H1 (cell line): ENCODE results near the gene FAM240A. TPM values are rescaled to one million over a fixed set of nuclear protein-coding genes. Genes with fewer than 3 reads are reported as not detected.

Source experiments
- CTCF ChIA-PET: fragments of 300-600 bp; sonication (Branson Sonifier 250); formaldehyde crosslinking; loops from one replicate; lab custom pipeline; 2021; ENCODE audit not compliant: partially characterized antibody; lab: Charles Lee
- POLR2A ChIA-PET: fragments of 300-600 bp; sonication (Branson Sonifier 250); formaldehyde crosslinking; loops from one replicate; lab custom pipeline; 2021; ENCODE audit warnings: inconsistent platforms; ENCODE audit not compliant: partially characterized antibody; lab: Charles Lee
- DNase-seq, 2 experiments: peaks; one replicate each; pipeline versions ENCODE4 v3.0.0 to v3.0.0-alpha.2; 2010 to 2022; ENCODE audit warnings: low spot score in 2 of 2, low read depth in 1 of 2, mixed read lengths in 1 of 2
- FAIRE-seq: peaks from 2 replicates; lab custom pipeline; 2011; peaks lifted over from hg19 to GRCh38; lab: Jason Lieb, UNC
- H2AFZ ChIP-seq: 2 replicates; pipeline ENCODE4 v1.8.1; 2012; ENCODE audit warnings: low read length, inconsistent platforms
- H2AK5ac ChIP-seq: 2 replicates; pipeline ENCODE4 v1.6.1; 2013; ENCODE audit warnings: low read depth, low read length
- H2BK120ac ChIP-seq: replicated peaks from 2 replicates; pipeline ENCODE3; 2013; ENCODE audit warnings: low read depth, low read length, inconsistent platforms
- H2BK12ac ChIP-seq: 2 replicates; pipeline ENCODE4 v1.6.1; 2013; ENCODE audit warnings: low read depth, low read length
- H2BK15ac ChIP-seq: 2 replicates; pipeline ENCODE4 v1.6.1; 2013; ENCODE audit warnings: low read length
- H2BK20ac ChIP-seq: 2 replicates; pipeline ENCODE4 v1.6.1; 2013; ENCODE audit warnings: low read length
- H2BK5ac ChIP-seq: 2 replicates; pipeline ENCODE4 v1.6.1; 2013; ENCODE audit warnings: low read depth, low read length
- H3K14ac ChIP-seq: 2 replicates; pipeline ENCODE4 v1.6.1; 2013; ENCODE audit warnings: inconsistent platforms; ENCODE audit not compliant: insufficient read length
- H3K18ac ChIP-seq: 2 replicates; pipeline ENCODE4 v1.6.1; 2013; ENCODE audit warnings: low read length; ENCODE audit errors: extremely low read depth
- H3K23ac ChIP-seq: 2 replicates; pipeline ENCODE4 v1.6.1; 2013; ENCODE audit warnings: inconsistent platforms; ENCODE audit not compliant: insufficient read length
- H3K23me2 ChIP-seq: 2 replicates; pipeline ENCODE4 v1.6.1; 2013; ENCODE audit warnings: low read depth, low read length
- H3K27ac ChIP-seq: 2 replicates; pipeline ENCODE4 v1.6.1; 2011; ENCODE audit warnings: low read depth, low read length, inconsistent platforms
- H3K27me3 ChIP-seq, 4 experiments: replicated peaks in 1 of 4; 1 replicate in 1 of 4; 2 replicates in 3 of 4; pipeline versions ENCODE4 v1.6.1 to v1.8.1; 2011 to 2013; ENCODE audit warnings: low read length in 3 of 4, mild to moderate bottlenecking in 3 of 4, inconsistent platforms in 2 of 4, mixed read lengths in 2 of 4, moderate library complexity in 1 of 4; ENCODE audit not compliant: control insufficient read depth in 3 of 4, insufficient read depth in 3 of 4; ENCODE audit errors: extremely low read depth in 1 of 4
- H3K36me3 ChIP-seq, 4 experiments: 2 replicates each; pipeline versions ENCODE4 v1.6.1 to v1.8.1; 2011 to 2013; ENCODE audit warnings: mild to moderate bottlenecking in 4 of 4, low read length in 3 of 4, moderate library complexity in 2 of 4, control low read depth in 1 of 4, inconsistent platforms in 1 of 4; ENCODE audit not compliant: insufficient read depth in 4 of 4, control insufficient read depth in 2 of 4
- H3K4ac ChIP-seq: replicated peaks from 2 replicates; pipeline ENCODE3; 2013; ENCODE audit warnings: low read length, low read depth, mixed read lengths, inconsistent platforms; ENCODE audit not compliant: insufficient read length
- H3K4me1 ChIP-seq, 4 experiments: replicated peaks in 1 of 4; 1 replicate in 1 of 4; 2 replicates in 3 of 4; pipeline versions ENCODE4 v1.6.1 to v1.8.1; 2011 to 2013; ENCODE audit warnings: low read length in 3 of 4, inconsistent platforms in 2 of 4, mixed read lengths in 1 of 4; ENCODE audit not compliant: insufficient read depth in 4 of 4, control insufficient read depth in 3 of 4
- H3K4me2 ChIP-seq, 2 experiments: 2 replicates each; pipeline versions ENCODE4 v1.6.1 to v1.8.1; 2011 to 2013; ENCODE audit warnings: low read depth in 2 of 2, low read length in 2 of 2, control low read depth in 1 of 2, inconsistent platforms in 1 of 2, mild to moderate bottlenecking in 1 of 2; ENCODE audit not compliant: insufficient read depth in 1 of 2
- H3K4me3 ChIP-seq, 4 experiments: fragments of 200-600, 300-600 bp in 1 of 4; sonication (generic), shearing (Covaris generic), sonication (Bioruptor Twin) in 1 of 4; 2 replicates each; pipeline versions ENCODE4 v1.5.1 to v1.8.1; 2011 to 2016; ENCODE audit warnings: low read length in 4 of 4, low read depth in 3 of 4, control low read depth in 2 of 4, inconsistent platforms in 2 of 4, mild to moderate bottlenecking in 2 of 4, mixed read lengths in 1 of 4, moderate library complexity in 1 of 4; ENCODE audit not compliant: insufficient read depth in 2 of 4; ENCODE audit errors: extremely low read depth in 1 of 4
- H3K56ac ChIP-seq: replicated peaks from 2 replicates; pipeline ENCODE3; 2013; ENCODE audit warnings: low read depth, mild to moderate bottlenecking, mixed read lengths, low read length, inconsistent platforms; ENCODE audit not compliant: insufficient read length
- H3K79me1 ChIP-seq: 2 replicates; pipeline ENCODE4 v1.6.1; 2013; ENCODE audit warnings: low read depth, low read length, control low read depth
- H3K79me2 ChIP-seq, 2 experiments: 2 replicates each; pipeline versions ENCODE4 v1.6.1 to v1.8.1; 2012 to 2013; ENCODE audit warnings: low read length in 2 of 2, mild to moderate bottlenecking in 2 of 2, inconsistent platforms in 1 of 2; ENCODE audit not compliant: insufficient read depth in 2 of 2, control insufficient read depth in 1 of 2
- H3K9ac ChIP-seq, 4 experiments: replicated peaks in 1 of 4; 1 replicate in 1 of 4; 2 replicates in 3 of 4; pipeline versions ENCODE4 v1.6.1 to v1.8.1; 2011 to 2013; ENCODE audit warnings: low read depth in 3 of 4, low read length in 3 of 4, control low read depth in 2 of 4, mild to moderate bottlenecking in 2 of 4, moderate library complexity in 2 of 4, inconsistent platforms in 1 of 4; ENCODE audit errors: extremely low read depth in 1 of 4
- H3K9me3 ChIP-seq, 2 experiments: 2 replicates each; pipeline versions ENCODE4 v1.6.1 to v1.8.1; 2012 to 2013; ENCODE audit warnings: mild to moderate bottlenecking in 2 of 2, moderate library complexity in 2 of 2, control low read depth in 1 of 2, inconsistent platforms in 1 of 2, low read depth in 1 of 2, low read length in 1 of 2, mixed read lengths in 1 of 2; ENCODE audit not compliant: insufficient read depth in 2 of 2
- H4K20me1 ChIP-seq, 2 experiments: replicated peaks in 1 of 2; 2 replicates each; pipeline versions ENCODE3 to v1.8.1; 2011 to 2013; ENCODE audit warnings: inconsistent platforms in 2 of 2, low read length in 2 of 2, mild to moderate bottlenecking in 1 of 2; ENCODE audit not compliant: insufficient read depth in 2 of 2, control insufficient read depth in 1 of 2
- H4K5ac ChIP-seq: 2 replicates; pipeline ENCODE4 v1.6.1; 2013; ENCODE audit warnings: low read length, low read depth, mixed read lengths, inconsistent platforms; ENCODE audit not compliant: insufficient read length
- H4K8ac ChIP-seq: 2 replicates; pipeline ENCODE4 v1.8.0; 2013; ENCODE audit warnings: mild to moderate bottlenecking, moderate library complexity, low read length, inconsistent platforms; ENCODE audit not compliant: insufficient read depth; ENCODE audit errors: extremely low read depth
- H4K91ac ChIP-seq: replicated peaks from 2 replicates; pipeline ENCODE3; 2013; ENCODE audit warnings: low read length, mixed read lengths, inconsistent platforms; ENCODE audit not compliant: insufficient read length
- BRCA1 ChIP-seq: IDR thresholded peaks from 2 replicates; pipeline ENCODE4 v1.6.1; 2012; ENCODE audit warnings: low read depth, low read length, improper control_type of control experiment
- POLR2A ChIP-seq, 2 experiments: IDR thresholded peaks; 1 replicate in 1 of 2; 2 replicates in 1 of 2; pipeline ENCODE4 v1.6.1; 2011; ENCODE audit warnings: low read depth in 2 of 2, low read length in 2 of 2, mild to moderate bottlenecking in 2 of 2; ENCODE audit errors: control extremely low read depth in 1 of 2
- SP2 ChIP-seq: IDR thresholded peaks from 2 replicates; pipeline ENCODE4 v1.6.1; 2012; ENCODE audit warnings: mild to moderate bottlenecking, low read length, inconsistent platforms
- WGBS, 2 experiments: shearing (Covaris generic) in 1 of 2; methylation state at CpG; one replicate each; pipeline versions ENCODE4 v1.1.6 to v1.1.7; 2013 to 2015; ENCODE audit warnings: low lambda C conversion rate in 2 of 2, mixed read lengths in 2 of 2, inconsistent platforms in 1 of 2, low coverage in 1 of 2, missing lambda C conversion rate in 1 of 2; ENCODE audit not compliant: insufficient replicate concordance in 2 of 2, insufficient coverage in 1 of 2, insufficient read length in 1 of 2; ENCODE audit errors: extremely low coverage in 1 of 2, missing lambda C conversion rate in 1 of 2; 5-methylcytosine and 5-hydroxymethylcytosine counted together
- polyA plus RNA-seq, 7 experiments: library from polyadenylated mRNA; depleted of rRNA in 3 of 7; stranded (reverse) in 5 of 7; unstranded in 2 of 7; fragments of >200 nt in 5 of 7; fragments of 200-250 nt in 2 of 7; gene quantifications; 1 replicate in 5 of 7; 2 replicates in 1 of 7; 4 replicates in 1 of 7; pipeline versions ENCODE4 v1.2.1 to v1.2.3, GENCODE V29; 2011 to 2013; ENCODE audit warnings: missing spikeins in 2 of 7, mixed read lengths in 2 of 7
- total RNA-seq: library from RNA; stranded (reverse); fragmentation: NEBNext Ultra II Directional; extraction: Animal tissue kit (Norgen Biotek cat#: 25700); gene quantifications from 2 replicates; pipeline ENCODE4 v1.2.1, GENCODE V29; 2021

Gene FAM240A
- total and polyA plus RNA-seq, 2 of the 8 experiments (the other 6 are each of a cell fraction or from before 2014, with no cell fraction given): 0.08 TPM; not detected in 1

DNA sequence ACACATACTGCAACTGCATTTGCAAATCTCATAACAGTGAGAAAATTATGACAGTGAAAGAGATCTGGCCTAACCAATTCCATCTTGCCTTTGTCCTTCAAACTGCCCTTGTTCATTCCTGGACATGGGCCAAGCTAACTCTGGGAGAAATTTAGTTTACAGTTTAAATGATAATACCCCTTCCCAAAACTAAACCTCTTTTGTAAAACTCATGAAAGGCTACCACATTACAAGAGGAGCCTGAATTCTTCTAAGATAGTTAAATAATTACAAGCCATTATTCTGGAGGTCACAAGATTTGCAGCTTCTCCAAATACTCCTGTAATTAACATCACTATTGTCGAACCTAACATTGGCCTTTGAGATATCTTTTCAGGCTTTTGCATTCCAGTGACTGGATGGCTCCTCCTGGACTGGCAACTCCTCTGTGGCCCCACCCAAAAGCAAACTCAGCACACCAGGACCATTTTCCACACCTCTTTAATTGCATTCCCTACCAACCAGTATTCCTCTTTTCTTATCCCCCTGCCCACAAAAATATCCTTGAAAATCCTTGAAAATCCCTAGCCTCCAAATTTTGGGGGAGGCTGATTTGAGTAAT lies 8.8 kb upstream of the FAM240A start:
- no peaks in the 10 kb centered on the region for H3K79me2 ChIP-seq
- H3K27me3 ChIP-seq: no peaks in the 10 kb centered on the region
- no peak overlapping the region for H2BK15ac ChIP-seq
- 0 out of 2 replicates have a peak overlapping the region, but pooled peaks have one; percentile 66 for H2BK20ac ChIP-seq
- no peak overlapping the region for H3K56ac ChIP-seq
- no peak overlapping the region for H4K8ac ChIP-seq
- peak overlapping the region; percentile 22; the same call in 1 of the 2 replicates for H2BK5ac ChIP-seq
- no peak overlapping the region for H4K5ac ChIP-seq
- CTCF ChIA-PET: interaction anchor here (0.9 to 2.4 kb wide), 8 partner anchors 10 to 141 kb away, joined by 3 to 15 read pairs (median 6); partner anchors contain the start of gene RTP3
- H3K79me1 ChIP-seq: no peaks in the 10 kb centered on the region
- no peak overlapping the region for H4K91ac ChIP-seq
- H3K14ac ChIP-seq: no peak overlapping the region
- FAIRE-seq: peak; percentile 45
- H2BK12ac ChIP-seq: no peak overlapping the region
- no peak overlapping the region for H3K4me2 ChIP-seq
- TF ChIP-seq POLR2A (IDR thresholded peaks at IDR 0.05; ENCODE audit: control extremely low read depth in 1 of 2, low read depth in 2 of 2, low read length in 2 of 2): no peak
- TF ChIP-seq SP2: no peak
- TF ChIP-seq BRCA1: no peak
- H4K20me1 ChIP-seq: no peaks in the 10 kb centered on the region
- H3K4ac ChIP-seq: no peak overlapping the region
- H3K9ac ChIP-seq: no peak overlapping the region
- peaks cover 10 to 26% (median 15%) of the 10 kb centered on the region in 4 experiments; a peak in 6 of 7 replicates for H3K4me1 ChIP-seq
- no peak overlapping the region for H3K23ac ChIP-seq
- WGBS, 2 experiments: 63% methylated on average over 1 of the region's 1 CpG; no CpG with 5 or more reads in 1 of the 2 experiments
- POLR2A ChIA-PET: interaction anchor here (0.7 to 4.4 kb wide), 7 partner anchors 10 to 38 kb away, joined by 3 to 27 read pairs (median 5); a partner anchor contains a TSS
- no peak overlapping the region for H2AFZ ChIP-seq
- no peak for DNase-seq
- no peaks in the 10 kb centered on the region for H3K36me3 ChIP-seq
- H3K27ac ChIP-seq: no peak overlapping the region
- H3K9me3 ChIP-seq: no peaks in the 10 kb centered on the region
- H3K18ac ChIP-seq: no peak overlapping the region
- no peak overlapping the region for H2BK120ac ChIP-seq
- H3K4me3 ChIP-seq: no peak overlapping the region
- no peaks in the 10 kb centered on the region for H3K23me2 ChIP-seq
- no peak overlapping the region for H2AK5ac ChIP-seq
